ENCODE data around the gene ZDHHC14. TPM values are rescaled to one million over a fixed set of nuclear protein-coding genes. Genes with fewer than 3 reads are reported as not detected.

Gene ZDHHC14
- total RNA-seq, 2 donors from 2014 or later = 53.3 to 66.2 TPM

GRCh38 chr6:157517601-157518359 is 136.8 kb downstream of the ZDHHC14 start:
- 80% methylated on average over 15 of the region's 15 CpGs for WGBS
- H3K27me3 ChIP-seq (replicated peaks; ENCODE audit: insufficient read depth) = no peaks in the 10 kb centered on the region
- no peak for DNase-seq (ENCODE audit: low spot score)
- H3K4me3 ChIP-seq = no peak overlapping the region
- H3K27ac ChIP-seq = no peak overlapping the region
- H3K36me3 ChIP-seq = no peaks in the 10 kb centered on the region
- TF ChIP-seq POLR2AphosphoS5 (IDR thresholded peaks at IDR 0.05) = no peak
- no peak for TF ChIP-seq POLR2A (IDR thresholded peaks at IDR 0.05)
- no peak for TF ChIP-seq CTCF (IDR thresholded peaks at IDR 0.05)
- H3K4me1 ChIP-seq (replicated peaks) = no peaks in the 10 kb centered on the region
- intact Hi-C loops (cut with DNase I) = no loop called here
- H3K9me3 ChIP-seq = no peaks in the 10 kb centered on the region

- no peaks in the 10 kb centered on the region for H3K9me3 ChIP-seq
- H3K27ac ChIP-seq = no peak overlapping the region
- H3K36me3 ChIP-seq = no peaks in the 10 kb centered on the region
- WGBS = 67% methylated on average over 21 of the region's 21 CpGs
- no peaks in the 10 kb centered on the region for H3K4me1 ChIP-seq (replicated peaks)
- no peak overlapping the region for H3K4me3 ChIP-seq
- intact Hi-C loops (cut with DNase I) = no loop called here
- no peak for TF ChIP-seq CTCF (IDR thresholded peaks at IDR 0.05)
- no peak for TF ChIP-seq POLR2AphosphoS5 (IDR thresholded peaks at IDR 0.05)
- no peak for TF ChIP-seq POLR2A (IDR thresholded peaks at IDR 0.05)
- no peaks in the 10 kb centered on the region for H3K27me3 ChIP-seq (replicated peaks; ENCODE audit: insufficient read depth)
- no peak for DNase-seq (ENCODE audit: low spot score)
Observed at GRCh38 chr6:157518397-157519250, 137.6 kb downstream of the ZDHHC14 start.

GRCh38 chr6:157519255-157520116 is 138.5 kb downstream of the ZDHHC14 start:
- Histone ChIP-seq H3K27ac (no peak overlapping the region), H3K9me3 (no peaks in the 10 kb centered on the region), H3K4me3 (no peak overlapping the region), H3K27me3 (replicated peaks; ENCODE audit: insufficient read depth) (no peaks in the 10 kb centered on the region), H3K36me3 (no peaks in the 10 kb centered on the region), H3K4me1 (replicated peaks) (no peaks in the 10 kb centered on the region)
- intact Hi-C loops (cut with DNase I) = no loop called here
- TF ChIP-seq POLR2A (IDR thresholded peaks at IDR 0.05) = no peak
- no peak for TF ChIP-seq POLR2AphosphoS5 (IDR thresholded peaks at IDR 0.05)
- no peak for TF ChIP-seq CTCF (IDR thresholded peaks at IDR 0.05)
- no peak for DNase-seq (ENCODE audit: low spot score)
- 82% methylated on average over 15 of the region's 15 CpGs for WGBS

- Histone ChIP-seq H3K27me3 (replicated peaks; ENCODE audit: insufficient read depth) (no peaks in the 10 kb centered on the region), H3K4me1 (replicated peaks) (no peaks in the 10 kb centered on the region), H3K36me3 (no peaks in the 10 kb centered on the region), H3K27ac (no peak overlapping the region), H3K9me3 (no peaks in the 10 kb centered on the region), H3K4me3 (no peak overlapping the region)
- no peak for DNase-seq (ENCODE audit: low spot score)
- whole genome bisulfite sequencing = 86% methylated on average over 2 of the region's 2 CpGs
- TF ChIP-seq CTCF (IDR thresholded peaks at IDR 0.05) (no peak), POLR2AphosphoS5 (IDR thresholded peaks at IDR 0.05) (no peak), POLR2A (IDR thresholded peaks at IDR 0.05) (no peak)
- intact Hi-C loops (cut with DNase I) = no loop called here
Observed at GRCh38 chr6:157520117-157520406, 139.1 kb downstream of the ZDHHC14 start.

Measured in prostate gland (tissue), 2 donors.